ENCODE results near the gene BUD13. TPM values are rescaled to one million over a fixed set of nuclear protein-coding genes. Genes with fewer than 3 reads are reported as not detected.

The BUD13 gene
- total and polyA plus RNA-seq, 2 of the 13 experiments (the other 11 are each of a cell fraction or from before 2014, with no cell fraction given) = 13.3 to 25.9 TPM

GRCh38 chr11:116772443-116773202 is at the start of gene BUD13 (continued):
- TF ChIP-seq ATF4 (CRISPR knock-in tag; IDR thresholded peaks at IDR 0.05) (no peak), SMYD3 (CRISPR knock-in tag; IDR thresholded peaks at IDR 0.05) (no peak), ZXDC (CRISPR knock-in tag; IDR thresholded peaks at IDR 0.05) (no peak), TBP (CRISPR knock-in tag; IDR thresholded peaks at IDR 0.05) (no peak), MXD4 (CRISPR knock-in tag; IDR thresholded peaks at IDR 0.05) (peak; percentile 92), ZSCAN5A (CRISPR knock-in tag; IDR thresholded peaks at IDR 0.05; ENCODE audit: borderline replicate concordance) (peak; percentile 92), ZNF75D (CRISPR knock-in tag; IDR thresholded peaks at IDR 0.05; ENCODE audit: borderline replicate concordance) (no peak), HNRNPUL1 (IDR thresholded peaks at IDR 0.05; ENCODE audit: low read depth, low read length) (no peak), NFE2 (CRISPR knock-in tag; IDR thresholded peaks at IDR 0.05) (no peak), HNF4A (CRISPR knock-in tag; IDR thresholded peaks at IDR 0.05) (0 out of 2 replicates have a peak, but pooled peaks have one; percentile 35), HIC2 (CRISPR knock-in tag; IDR thresholded peaks at IDR 0.05; ENCODE audit: low read depth) (no peak; the same call in none of the 2 replicates), ZNF230 (CRISPR knock-in tag; IDR thresholded peaks at IDR 0.05) (peak; percentile 81; the same call in 1 of the 2 replicates), REL (CRISPR knock-in tag; conservative IDR thresholded peaks at IDR 0.05) (peak; percentile 76), SPEN (CRISPR knock-in tag; IDR thresholded peaks at IDR 0.05; ENCODE audit: low read depth) (peak; percentile 95), CCAR2 (optimal IDR thresholded peaks at IDR 0.05; ENCODE audit: low read depth, low read length) (no peak), SUZ12 (IDR thresholded peaks at IDR 0.05; ENCODE audit: low read depth, low read length) (no peak), ZNF234 (CRISPR knock-in tag; conservative IDR thresholded peaks at IDR 0.05) (0 out of 2 replicates have a peak, but pooled peaks have one; percentile 27), ZNF225 (CRISPR knock-in tag; IDR thresholded peaks at IDR 0.05) (peak; percentile 48; the same call in 1 of the 2 replicates), ZNF503 (CRISPR knock-in tag; IDR thresholded peaks at IDR 0.05) (peak; percentile 79), CBX5 (CRISPR knock-in tag; IDR thresholded peaks at IDR 0.05; ENCODE audit: borderline replicate concordance) (peak; percentile 61; the same call in 1 of the 2 replicates)

Data from HepG2 (cell line).